NCI-H2029 (cell line): ENCODE measurements around the gene OXA1L.
"Not testable (repeated sequence)": the region's sequence is repeated elsewhere in the genome, so short reads cannot be mapped to it uniquely, and the experiment has no call there.

Experiments
- DNase-seq: peaks from one replicate; lab custom pipeline; 2025; lab: John Stamatoyannopoulos, UW

OXA1L gene

DNA sequence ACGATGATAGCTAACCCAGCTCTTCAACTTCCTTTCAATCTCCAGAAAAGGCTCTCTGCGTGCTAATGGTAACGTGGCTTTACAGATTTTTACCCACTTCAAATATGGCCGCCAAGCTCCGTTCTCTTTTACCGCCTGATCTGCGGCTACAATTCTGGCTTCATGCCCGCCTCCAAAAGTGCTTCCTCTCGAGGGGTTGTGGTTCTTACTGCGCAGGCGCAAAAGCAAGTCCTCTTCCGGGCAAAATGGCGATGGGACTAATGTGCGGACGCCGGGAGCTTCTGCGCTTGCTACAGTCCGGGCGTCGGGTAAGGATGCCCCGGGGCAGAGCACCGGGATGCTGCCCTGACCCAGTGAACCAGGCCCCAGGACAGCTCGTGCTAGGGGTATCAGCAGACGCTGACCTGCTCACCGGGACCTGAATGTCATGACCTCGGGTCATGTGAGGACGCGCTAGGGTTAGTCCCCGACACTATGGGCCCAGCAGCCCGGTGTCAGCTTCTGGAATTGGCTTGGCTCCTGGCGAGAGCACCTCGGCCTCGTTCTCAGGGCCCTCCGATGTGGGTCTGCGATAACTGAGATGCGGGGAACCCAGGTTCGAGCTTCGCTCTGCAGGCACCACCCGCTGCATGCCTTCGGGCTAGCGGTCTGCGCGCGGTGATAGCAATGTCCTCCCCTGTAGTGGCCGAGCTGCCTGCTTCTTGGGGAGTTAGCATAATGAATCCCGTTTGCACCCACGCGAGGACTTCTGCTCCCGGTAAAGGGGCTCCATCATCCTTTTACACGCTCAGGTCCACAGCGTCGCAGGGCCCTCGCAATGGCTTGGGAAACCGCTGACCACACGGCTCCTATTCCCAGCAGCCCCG is at the start of gene OXA1L:
Gene OXA1L (plus strand): TSS at position 232 of the 866 bp plus-strand sequence. CDS start 14 bp downstream, at position 246.
- peak; percentile 100 for DNase-seq

DNA sequence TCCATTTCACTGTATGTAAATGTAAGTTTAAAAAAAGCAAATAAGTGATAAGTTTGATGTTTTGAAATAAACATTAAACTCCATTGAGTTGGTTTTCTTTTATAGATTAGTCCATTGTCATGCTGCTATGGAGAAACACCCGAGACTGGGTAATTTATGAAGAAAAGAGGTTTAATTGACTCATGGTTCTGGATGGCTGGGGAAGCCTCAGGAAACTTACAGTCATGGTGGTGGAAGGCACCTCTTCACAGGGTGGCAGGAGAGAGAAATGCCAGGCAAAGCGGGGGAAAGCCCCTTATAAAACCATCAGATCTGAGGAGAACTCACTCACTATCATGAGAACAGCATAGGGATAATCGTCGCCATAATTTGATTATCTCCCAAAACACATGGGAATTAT is 48.4 kb upstream of the OXA1L start:
- DNase-seq, result no peak

DNA sequence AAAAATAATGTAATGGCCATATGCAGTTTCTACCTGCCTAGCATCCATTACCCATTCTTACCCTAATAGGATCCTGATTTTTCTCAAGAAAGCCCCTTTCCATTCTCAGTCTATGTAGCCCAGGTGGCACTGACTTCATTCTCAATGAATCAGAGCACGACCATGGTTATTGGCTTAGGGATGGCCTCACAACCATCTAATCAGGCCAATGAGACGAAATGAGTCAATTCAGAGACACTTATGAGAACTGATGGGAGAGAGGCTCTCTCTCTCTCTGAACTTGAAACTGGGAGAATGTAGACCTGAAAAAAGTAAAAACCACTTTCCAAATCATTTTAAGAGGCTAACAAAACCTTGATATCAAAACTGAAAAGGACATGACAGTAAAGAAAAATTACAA is 45.3 kb upstream of the OXA1L start:
- DNase-seq, result no peak

DNA sequence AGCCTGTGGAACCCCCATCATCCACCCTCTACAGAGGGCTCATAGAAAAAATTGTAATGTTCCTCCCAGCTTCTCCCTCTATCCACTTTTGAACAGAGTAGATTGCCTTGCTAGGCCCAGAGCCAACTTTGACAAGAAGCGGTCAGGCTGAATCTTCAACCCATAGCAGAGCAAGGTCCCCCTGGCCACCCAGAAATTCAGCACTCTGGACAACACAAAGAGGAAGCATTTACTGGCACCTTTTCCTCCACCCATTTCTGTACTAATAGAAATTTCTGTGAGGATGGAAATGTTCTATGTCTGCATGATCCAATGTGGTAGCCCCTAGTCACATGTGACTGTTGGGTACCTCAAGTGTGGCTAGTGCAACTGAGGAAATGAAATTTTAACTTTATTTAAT is 42.7 kb upstream of the OXA1L start:
- DNase-seq, result no peak

DNA sequence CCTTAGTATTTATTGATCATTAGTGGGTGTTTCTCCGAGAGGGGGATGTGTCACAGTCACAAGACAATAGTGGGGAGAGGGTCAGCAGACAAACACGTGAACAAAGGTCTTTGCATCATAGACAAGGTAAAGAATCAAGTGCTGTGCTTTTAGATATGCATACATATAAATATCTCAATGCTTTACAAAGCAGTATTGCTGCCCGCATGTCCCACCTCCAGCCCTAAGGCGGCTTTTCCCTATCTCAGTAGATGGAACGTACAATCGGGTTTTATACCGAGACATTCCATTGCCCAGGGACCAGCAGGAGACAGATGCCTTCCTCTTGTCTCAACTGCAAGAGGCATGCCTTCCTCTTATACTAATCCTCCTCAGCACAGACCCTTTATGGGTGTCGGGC is 41.6 kb upstream of the OXA1L start:
- DNase-seq, result not testable (repeated sequence)

DNA sequence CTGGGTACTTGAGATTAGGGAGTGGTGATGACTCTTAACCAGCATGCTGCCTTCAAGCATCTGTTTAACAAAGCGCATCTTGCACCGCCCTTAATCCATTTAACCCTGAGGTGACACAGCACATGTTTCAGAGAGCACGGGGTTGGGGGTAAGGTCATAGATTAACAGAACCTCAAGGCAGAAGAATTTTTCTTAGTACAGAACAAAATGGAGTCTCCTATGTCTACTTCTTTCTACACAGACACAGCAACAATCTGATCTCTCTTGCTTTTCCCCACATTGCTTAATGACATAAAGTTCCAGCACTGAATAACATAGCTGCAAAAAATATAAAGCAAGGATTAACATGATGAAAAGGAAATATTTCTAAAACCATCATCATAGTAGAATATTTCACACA is 41.1 kb upstream of the OXA1L start:
- DNase-seq, result not testable (repeated sequence)

DNA sequence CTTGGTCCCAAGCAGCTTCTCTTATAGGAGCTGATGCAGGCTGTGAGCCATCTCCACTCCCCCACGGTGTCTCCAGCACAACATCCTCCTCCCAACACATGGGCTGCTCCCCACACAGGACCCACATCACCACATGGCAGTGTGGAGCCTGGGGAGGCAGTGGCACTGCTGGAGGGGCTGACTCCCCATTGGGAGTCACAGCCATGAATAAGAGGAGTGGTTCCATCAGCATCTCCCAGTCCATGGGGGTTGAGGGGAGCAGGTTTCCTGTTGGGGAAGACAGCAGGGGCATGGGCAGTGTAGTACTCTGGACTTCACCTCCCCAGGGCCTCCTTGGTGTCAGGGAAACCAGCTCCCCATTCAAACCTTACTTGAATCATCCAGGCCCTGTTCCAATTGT is 40.5 kb upstream of the OXA1L start:
- DNase-seq, result no peak

DNA sequence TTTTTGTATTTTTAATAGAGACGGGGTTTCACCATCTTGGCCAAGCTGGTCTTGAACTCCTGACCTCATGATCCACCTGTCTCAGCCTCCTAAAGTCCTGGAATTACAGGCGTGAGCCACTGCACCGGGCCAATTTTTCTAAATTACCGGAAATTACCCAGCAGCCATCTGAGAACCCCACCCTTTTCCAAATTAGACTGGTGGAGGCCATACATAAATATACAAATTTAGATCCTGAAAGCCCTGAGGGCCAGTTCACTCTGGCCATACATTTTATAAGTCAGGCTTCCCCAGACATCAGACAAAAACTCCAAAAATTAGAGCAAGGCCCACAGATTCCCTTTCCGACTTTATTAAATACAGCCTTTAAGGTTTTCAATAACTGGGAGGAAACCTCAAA is 34.4 kb upstream of the OXA1L start:
- DNase-seq, result not testable (repeated sequence)

DNA sequence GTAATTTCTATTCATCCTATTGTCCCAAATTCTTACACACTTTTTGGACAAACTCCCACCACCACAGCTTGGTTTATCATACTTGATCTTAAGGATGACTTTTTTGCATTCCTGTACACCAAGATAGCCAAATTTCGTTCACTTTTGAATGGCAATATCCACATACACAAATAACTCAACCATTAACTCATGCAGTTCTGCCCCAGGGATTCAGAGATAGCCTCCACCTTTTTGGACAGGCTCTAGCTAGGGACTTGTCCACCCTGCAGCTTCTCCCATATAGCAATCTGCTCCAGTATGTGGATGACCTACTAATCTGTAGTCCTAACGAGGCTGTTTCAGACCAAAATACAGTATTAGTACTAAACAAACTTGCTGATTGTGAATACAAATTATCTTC is 32.7 kb upstream of the OXA1L start:
- no peak for DNase-seq

DNA sequence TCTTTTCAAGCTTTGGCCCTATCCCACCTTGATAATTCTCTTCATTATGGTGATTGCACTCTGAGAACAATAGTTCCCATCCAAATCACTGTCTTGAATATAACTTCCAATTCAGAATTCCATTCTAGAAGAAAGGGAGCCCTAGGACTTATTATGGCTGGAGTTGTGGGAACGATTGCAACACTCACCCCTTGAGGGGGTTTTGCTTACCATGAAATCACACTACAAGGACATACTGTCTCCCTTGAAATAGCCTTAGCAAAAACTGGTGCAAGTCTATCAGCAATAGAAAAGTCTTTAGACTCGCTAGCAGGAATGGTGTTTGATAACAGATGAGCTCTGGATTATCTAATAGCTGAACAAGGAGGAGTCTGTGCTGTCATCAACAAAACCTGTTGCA is 31.4 kb upstream of the OXA1L start:
- no peak for DNase-seq

DNA sequence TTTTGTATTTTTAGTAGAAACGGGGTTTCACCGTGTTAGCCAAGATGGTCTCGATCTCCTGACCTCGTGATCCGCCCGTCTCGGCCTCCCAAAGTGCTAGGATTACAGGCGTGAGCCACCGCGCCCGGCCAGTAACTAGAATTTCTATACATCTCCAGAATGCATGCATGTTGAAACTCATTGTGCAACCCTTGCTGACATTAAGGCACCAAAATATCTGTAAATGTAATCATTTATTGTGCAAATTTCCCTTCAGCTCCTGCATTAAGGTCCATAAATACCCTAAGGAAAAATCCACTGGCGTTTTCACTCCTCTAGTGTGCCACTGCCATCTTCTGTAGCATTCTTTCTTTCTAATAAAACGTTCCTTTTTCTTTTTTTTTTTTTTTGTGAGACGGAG is 30.1 kb upstream of the OXA1L start:
- not testable (repeated sequence) for DNase-seq

DNA sequence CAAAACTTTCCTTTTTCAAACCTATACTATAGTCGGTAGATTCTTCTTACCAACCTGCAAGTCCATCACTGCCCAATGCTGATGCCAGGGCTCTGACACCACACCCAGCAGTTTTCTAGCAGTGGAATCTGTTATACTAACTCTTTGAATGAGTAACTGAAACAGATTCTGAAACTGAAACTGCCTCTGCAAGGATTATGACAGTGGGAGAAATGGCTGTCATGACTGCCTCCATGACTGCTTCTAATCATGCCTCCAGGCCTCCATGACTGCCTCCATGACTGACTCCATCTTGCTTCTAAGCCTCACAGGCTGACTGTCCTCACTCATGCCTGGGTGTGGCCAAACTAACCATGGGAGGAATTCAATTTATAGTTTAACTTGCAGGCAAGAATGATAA is 29.4 kb upstream of the OXA1L start:
- no peak for DNase-seq

DNA sequence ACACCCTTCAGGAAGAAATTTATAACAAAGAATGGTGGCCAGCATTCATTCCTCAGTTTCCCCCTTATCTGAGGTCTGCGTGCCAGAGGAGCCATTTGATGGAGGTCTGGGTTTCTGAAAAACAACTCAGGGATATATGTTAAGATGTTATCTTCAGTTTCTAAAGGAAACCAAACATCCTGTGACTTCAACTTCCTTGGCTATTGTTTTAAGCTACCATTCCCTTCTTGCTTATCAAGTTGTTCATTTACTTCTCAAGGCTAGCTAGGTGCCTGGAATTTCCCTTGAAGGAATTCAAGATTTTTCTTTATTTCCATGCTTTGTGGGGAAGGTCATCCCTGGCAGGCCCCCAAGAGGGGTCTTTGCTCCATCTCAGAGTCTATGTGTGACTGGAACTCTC is 27.1 kb upstream of the OXA1L start:
- no peak for DNase-seq

DNA sequence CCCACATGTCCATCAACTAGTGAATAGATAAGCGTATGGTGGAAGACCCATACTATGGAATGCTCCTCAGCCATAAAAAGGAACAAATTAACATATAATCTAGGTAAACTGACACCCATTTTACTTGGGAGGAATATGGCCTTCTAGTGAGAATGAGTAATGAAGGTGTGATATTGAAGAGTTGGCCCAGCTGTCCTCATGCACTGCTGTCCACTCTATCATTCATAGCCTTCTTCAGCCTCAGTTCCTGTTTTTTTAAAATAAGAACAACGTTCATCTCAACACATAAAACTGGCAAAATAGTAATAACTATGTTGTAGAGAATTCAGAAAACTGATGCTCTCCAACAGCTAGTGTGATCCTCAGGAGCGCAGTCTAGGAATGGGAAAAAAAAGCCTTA is 26.5 kb upstream of the OXA1L start:
- DNase-seq, result no peak

DNA sequence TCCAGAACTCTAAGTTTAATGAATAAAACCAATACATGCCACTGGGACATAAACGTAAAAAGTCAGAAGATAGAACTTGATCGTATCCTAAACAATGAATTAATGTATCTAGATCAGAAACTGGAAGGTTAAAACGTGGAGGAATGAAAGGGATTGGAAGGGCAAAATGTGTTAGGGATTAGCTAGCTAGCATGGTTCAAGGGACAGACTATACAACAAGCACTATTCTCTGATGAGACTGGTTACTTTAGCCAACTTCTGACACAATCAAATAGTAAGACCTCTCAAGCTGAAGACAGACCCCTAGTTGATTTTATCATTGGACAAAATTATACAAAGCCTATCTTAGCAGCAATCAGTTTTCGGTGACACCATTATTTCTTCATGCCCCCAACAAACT is 18.7 kb upstream of the OXA1L start:
- DNase-seq, result no peak

DNA sequence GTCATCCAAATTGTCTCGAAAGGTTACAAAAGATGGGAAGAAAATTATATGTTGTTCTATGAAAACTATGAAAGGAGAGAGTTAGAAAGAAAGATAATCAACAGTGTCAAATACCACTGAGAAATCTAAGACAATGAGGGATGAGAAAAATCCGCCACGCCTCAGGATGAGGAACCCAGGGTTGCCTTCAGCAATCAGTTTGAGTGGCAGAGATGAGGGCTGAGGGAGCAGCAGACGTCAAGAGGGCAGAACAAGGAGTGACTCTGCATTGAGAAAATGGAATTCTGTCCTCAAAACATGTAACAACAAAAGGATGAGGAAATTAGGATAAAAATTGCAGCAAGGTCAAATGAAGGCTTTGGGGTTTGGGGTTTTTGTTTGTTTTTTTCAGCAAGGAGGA is 18.3 kb upstream of the OXA1L start:
- DNase-seq, result no peak

DNA sequence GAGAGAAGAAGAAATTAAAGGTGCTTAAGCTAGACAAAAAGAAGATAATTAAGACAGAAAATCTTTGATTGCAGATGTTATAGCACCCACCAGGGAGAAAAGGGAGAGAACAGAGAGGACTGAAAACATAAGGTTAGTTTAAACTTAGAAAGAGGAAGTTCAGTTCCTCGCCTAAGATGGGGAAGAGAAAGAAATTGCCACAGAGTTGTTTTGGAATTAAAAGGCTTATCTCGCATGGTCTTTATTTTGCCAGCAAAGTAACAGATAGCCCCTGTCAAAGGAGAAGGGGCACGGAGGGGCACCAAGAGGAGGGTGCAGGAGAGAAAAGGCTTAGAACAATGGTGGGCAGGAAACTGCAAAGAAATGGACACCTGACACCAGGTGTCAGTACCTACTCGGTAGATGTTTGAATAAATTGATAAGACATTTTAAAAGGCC is 17.8 kb upstream of the OXA1L start:
- DNase-seq, result peak; percentile 13

DNA sequence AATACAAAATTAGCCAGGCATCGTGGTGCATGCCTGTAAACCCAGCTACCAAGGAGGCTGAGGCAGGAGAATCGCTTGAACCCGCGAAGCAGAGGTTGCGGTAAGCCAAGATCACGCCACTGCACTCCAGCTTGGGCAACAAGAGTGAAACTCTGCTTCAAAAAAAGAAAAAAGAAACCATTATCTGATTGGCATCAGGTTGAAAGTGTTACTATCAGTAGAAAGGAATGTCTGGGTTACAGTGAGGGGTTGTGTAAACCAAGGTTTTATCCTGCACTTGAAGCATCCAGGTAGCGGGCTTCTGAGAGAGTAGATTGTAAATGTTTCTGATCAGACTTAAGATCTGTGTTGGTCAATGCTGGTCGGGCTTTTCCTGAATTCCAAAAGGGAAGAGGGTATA is 14.1 kb upstream of the OXA1L start:
- DNase-seq, result no peak

DNA sequence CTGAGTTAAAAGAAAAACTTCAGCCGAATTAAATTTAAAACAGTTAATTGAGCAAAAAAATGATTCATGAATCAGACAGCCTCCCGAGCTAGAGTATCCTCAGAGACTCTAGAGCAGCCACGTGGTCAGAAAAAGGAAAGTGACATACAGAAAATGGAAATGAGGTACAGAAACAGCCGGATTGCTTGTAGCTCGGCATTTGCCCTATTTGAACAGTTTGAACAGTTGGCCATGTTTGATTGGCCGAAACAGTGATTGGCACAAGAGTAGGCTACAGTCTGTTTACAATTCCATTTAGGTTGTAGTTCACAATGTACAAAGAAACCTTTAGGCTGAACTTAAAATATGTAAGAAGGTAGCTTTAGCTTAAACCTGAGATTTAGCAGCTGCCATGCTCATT is 12.9 kb upstream of the OXA1L start:
- DNase-seq, result no peak

DNA sequence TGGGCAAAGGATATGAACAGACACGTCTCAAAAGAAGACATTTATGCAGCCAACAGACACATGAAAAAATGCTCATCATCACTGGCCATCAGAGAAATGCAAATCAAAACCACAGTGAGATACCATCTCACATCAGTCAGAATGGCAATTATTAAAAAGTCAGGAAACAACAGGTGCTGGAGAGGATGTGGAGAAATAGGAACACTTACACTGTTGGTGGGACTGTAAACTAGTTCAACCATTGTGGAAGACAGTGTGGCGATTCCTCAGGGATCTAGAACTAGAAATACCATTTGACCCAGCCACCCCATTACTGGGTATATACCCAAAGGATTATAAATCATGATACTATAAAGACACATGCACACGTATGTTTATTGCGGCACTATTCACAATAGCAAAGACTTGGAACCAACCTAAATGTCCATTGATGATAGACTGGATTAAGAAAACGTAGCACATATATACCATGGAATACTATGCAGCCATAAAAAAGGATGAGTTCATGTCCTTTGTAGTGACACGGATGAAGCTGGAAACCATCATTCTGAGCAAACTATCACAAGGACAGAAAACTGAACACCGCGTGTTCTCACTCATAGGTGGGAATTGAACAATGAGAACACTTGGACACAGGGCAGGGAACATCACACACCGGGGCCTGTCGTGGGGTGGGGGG is 8.4 kb upstream of the OXA1L start:
- not testable (repeated sequence) for DNase-seq

DNA sequence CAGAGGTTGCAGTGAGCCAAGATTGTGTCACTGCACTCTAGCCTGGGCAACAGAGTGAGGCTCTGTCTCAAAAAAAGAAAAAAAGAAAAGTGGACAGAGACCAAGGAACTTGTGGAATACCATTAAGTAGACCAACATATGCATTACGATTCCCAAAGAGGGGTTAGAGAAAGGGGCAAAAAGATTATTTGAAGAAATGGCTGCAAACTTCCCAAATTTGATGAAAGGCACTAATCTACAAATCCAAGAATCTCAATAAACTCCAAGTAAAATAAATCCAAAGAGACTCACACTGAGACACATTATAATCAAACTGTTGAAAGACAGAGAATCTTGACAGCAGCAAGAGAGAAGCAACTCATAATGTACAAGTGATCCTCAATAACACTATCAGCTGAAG is 4.8 kb upstream of the OXA1L start:
- no peak for DNase-seq

DNA sequence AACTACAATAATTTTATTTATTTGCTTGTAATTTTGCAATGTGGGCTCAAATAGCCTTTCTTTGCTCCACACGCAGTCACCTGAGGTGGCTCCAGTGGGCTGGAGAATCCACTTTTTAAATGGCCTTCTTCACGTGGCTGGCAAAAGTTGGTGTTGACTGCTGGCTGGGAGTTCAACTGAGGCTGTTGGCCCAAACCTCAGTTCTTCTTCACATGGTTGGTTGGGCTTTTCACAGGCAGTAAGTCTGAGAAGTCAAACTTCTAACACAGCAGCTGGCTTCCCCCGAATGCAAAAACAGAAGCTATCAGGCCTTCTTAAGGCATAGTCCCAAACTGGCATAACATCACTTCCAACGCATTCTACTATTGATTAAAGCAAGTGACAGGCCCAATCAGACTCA is 2.1 kb upstream of the OXA1L start:
- DNase-seq, result no peak

DNA sequence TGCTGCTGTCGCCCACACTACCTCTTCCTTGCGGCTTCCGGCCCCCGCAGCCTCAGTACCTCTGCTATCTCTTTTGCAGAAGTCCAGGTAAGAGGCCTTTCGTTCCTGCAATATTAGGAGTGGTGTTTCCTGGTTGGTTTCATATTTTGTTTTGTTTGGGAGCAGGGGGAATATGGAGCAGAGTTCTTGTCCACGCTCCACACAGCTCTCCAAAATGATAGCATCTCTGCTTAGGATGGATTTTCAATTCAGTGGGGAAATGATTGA is 768 bp downstream of the OXA1L start:
- peak; percentile 52 for DNase-seq

DNA sequence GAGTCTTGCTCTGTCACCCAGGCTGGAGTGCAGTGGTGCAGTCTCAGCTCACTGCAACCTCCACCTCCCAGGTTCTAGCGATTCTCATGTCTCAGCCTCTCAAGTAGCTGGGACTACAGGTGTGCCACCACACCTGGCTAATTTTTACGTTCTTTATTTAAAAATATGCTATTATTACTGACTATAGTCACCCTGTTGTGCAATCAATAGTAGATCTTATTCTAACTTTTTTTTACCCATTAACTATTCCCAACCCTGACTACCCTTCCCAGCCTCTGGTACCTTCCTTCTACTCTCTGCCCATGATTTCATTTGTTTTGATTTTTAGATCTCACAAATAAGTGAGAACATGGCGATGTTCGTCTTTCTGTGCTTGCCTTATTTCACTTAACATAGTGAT is 2.5 kb downstream of the OXA1L start:
- no peak for DNase-seq
